ENCODE data around the gene TAX1BP3. TPM values are rescaled to one million over a fixed set of nuclear protein-coding genes. Genes with fewer than 3 reads are reported as not detected.

TAX1BP3 gene
- total and polyA plus RNA-seq, 9 of the 15 experiments (the other 6 are each of a cell fraction or from before 2014, with no cell fraction given), result 0.99 to 14.5 (median 6.2) TPM

DNA sequence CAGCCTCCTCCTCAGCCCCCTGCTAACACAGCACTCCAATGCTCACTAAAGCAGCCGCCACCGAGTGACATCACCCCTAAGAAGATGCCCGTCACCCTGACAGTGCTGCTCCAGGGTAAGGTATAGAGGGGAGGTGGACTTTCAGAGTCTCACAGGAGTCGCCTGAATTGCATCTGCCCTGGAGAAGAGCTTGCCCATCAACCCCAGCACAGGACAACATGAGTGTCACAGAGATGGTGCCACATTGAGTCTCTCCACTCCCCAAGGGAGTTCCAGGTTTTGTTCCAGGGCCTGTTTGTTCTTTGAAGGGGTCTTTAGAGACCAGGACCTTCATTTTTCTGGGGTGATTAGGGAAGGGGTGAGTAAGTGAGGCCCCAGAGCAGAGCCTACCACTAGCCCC is 29.8 kb upstream of the TAX1BP3 start (continued):
- TF ChIP-seq ZNF431 (CRISPR knock-in tag; IDR thresholded peaks at IDR 0.05) (no peak), HDAC3 (IDR thresholded peaks at IDR 0.05; ENCODE audit: borderline replicate concordance, partially characterized antibody) (no peak), RBM34 (IDR thresholded peaks at IDR 0.05; ENCODE audit: borderline replicate concordance, insufficient read depth, low read length) (no peak), MTF1 (CRISPR knock-in tag; IDR thresholded peaks at IDR 0.05; ENCODE audit: borderline replicate concordance) (no peak), RCOR1 (IDR thresholded peaks at IDR 0.05; ENCODE audit: borderline replicate concordance in 1 of 2, low read depth in 2 of 2, low read length in 2 of 2) (no peak), SMAD4 (CRISPR knock-in tag; conservative IDR thresholded peaks at IDR 0.05) (no peak), ZNF589 (CRISPR knock-in tag; IDR thresholded peaks at IDR 0.05; ENCODE audit: low read depth) (no peak), ZNF347 (CRISPR knock-in tag; IDR thresholded peaks at IDR 0.05; ENCODE audit: low read depth) (no peak), ZFP30 (CRISPR knock-in tag; IDR thresholded peaks at IDR 0.05; ENCODE audit: borderline replicate concordance) (no peak)
- TF ChIP-seq, protein P1, sequence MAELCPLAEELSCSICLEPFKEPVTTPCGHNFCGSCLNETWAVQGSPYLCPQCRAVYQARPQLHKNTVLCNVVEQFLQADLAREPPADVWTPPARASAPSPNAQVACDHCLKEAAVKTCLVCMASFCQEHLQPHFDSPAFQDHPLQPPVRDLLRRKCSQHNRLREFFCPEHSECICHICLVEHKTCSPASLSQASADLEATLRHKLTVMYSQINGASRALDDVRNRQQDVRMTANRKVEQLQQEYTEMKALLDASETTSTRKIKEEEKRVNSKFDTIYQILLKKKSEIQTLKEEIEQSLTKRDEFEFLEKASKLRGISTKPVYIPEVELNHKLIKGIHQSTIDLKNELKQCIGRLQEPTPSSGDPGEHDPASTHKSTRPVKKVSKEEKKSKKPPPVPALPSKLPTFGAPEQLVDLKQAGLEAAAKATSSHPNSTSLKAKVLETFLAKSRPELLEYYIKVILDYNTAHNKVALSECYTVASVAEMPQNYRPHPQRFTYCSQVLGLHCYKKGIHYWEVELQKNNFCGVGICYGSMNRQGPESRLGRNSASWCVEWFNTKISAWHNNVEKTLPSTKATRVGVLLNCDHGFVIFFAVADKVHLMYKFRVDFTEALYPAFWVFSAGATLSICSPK (IDR thresholded peaks at IDR 0.05; ENCODE audit: borderline replicate concordance), result no peak

DNA sequence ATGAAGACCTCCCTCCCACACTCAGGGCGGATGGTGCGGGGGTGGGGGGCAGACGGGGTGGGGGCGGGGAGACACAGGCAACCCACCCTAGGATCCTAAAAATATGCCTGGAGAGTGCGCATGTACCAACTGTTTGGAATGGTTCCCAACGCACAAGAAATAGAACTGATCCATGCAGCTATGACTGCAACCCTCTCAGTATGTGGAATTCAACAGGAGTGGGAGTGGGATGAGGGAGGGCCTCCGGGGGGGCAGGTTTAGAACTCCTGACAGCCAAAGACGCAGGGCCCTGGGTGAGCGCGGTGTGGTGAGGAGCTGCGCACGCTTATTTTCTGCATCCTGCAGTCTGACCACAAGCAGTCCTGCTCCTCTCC is 28.7 kb upstream of the TAX1BP3 start:
- ChIA-PET POLR2A (no interaction called here), CTCF (ENCODE audit: low intra/inter-chr PET ratio) (no interaction called here)
- WGBS (ENCODE audit: insufficient coverage, low coverage, missing lambda C conversion rate), result 61% methylated on average over 4 of the region's 12 CpGs
- no peak overlapping the region for H3K9ac ChIP-seq (ENCODE audit: insufficient read depth in 1 of 2, low read depth in 2 of 2, low read length in 2 of 2)
- no peaks in the 10 kb centered on the region for H4K20me1 ChIP-seq (replicated peaks; ENCODE audit: control insufficient read depth, insufficient read depth, low read length)
- no peak overlapping the region for H3K4me3 ChIP-seq
- intact Hi-C loops (cut with micrococcal nuclease) (loop anchor here (10.0 kb wide), 1 partner anchor 92 kb away; the partner anchor contains the start of gene TRPV1), in situ Hi-C loops (cut with MboI) (no loop called here)
- FAIRE-seq (no peak), ATAC-seq (no peak), DNase-seq (ENCODE audit: extremely low read depth in 1 of 4, low spot score in 3 of 4) (no peak)
- H3K9me3 ChIP-seq (replicated peaks; ENCODE audit: control insufficient read depth, insufficient read depth, low read depth, low read length), result no peaks in the 10 kb centered on the region; the same call in 1 of the 2 replicates
- H3K79me2 ChIP-seq (ENCODE audit: control insufficient read depth, insufficient read depth, low read length), result no peaks in the 10 kb centered on the region
- no peak overlapping the region for H2AFZ ChIP-seq (ENCODE audit: low read depth, low read length)
- H3K27ac ChIP-seq (ENCODE audit: extremely low read depth, low read depth, low read length), result no peak overlapping the region
- H3K4me2 ChIP-seq (ENCODE audit: insufficient read depth, low read length), result no peak overlapping the region
- no peaks in the 10 kb centered on the region for H3K9me1 ChIP-seq (ENCODE audit: control insufficient read depth, insufficient read depth, low read length)
- H3K27me3 ChIP-seq (ENCODE audit: control insufficient read depth in 2 of 2, insufficient read depth in 2 of 2, low read length in 2 of 2), result no peaks in the 10 kb centered on the region
- H3K36me3 ChIP-seq (ENCODE audit: control insufficient read depth, insufficient read depth, low read length), result no peaks in the 10 kb centered on the region
- no TSS peak for BruUV-seq (replicated peaks)
- peaks cover 0 to 17% of the 10 kb centered on the region in 2 experiments; a peak in 2 of 5 replicates for H3K4me1 ChIP-seq (replicated peaks in 1 of 2; ENCODE audit: control insufficient read depth in 2 of 2, insufficient read depth in 2 of 2, low read length in 2 of 2)
- TF ChIP-seq, protein P2, sequence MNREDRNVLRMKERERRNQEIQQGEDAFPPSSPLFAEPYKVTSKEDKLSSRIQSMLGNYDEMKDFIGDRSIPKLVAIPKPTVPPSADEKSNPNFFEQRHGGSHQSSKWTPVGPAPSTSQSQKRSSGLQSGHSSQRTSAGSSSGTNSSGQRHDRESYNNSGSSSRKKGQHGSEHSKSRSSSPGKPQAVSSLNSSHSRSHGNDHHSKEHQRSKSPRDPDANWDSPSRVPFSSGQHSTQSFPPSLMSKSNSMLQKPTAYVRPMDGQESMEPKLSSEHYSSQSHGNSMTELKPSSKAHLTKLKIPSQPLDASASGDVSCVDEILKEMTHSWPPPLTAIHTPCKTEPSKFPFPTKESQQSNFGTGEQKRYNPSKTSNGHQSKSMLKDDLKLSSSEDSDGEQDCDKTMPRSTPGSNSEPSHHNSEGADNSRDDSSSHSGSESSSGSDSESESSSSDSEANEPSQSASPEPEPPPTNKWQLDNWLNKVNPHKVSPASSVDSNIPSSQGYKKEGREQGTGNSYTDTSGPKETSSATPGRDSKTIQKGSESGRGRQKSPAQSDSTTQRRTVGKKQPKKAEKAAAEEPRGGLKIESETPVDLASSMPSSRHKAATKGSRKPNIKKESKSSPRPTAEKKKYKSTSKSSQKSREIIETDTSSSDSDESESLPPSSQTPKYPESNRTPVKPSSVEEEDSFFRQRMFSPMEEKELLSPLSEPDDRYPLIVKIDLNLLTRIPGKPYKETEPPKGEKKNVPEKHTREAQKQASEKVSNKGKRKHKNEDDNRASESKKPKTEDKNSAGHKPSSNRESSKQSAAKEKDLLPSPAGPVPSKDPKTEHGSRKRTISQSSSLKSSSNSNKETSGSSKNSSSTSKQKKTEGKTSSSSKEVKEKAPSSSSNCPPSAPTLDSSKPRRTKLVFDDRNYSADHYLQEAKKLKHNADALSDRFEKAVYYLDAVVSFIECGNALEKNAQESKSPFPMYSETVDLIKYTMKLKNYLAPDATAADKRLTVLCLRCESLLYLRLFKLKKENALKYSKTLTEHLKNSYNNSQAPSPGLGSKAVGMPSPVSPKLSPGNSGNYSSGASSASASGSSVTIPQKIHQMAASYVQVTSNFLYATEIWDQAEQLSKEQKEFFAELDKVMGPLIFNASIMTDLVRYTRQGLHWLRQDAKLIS (CRISPR knock-in tag; IDR thresholded peaks at IDR 0.05), result no peak
- TF ChIP-seq, protein P3, sequence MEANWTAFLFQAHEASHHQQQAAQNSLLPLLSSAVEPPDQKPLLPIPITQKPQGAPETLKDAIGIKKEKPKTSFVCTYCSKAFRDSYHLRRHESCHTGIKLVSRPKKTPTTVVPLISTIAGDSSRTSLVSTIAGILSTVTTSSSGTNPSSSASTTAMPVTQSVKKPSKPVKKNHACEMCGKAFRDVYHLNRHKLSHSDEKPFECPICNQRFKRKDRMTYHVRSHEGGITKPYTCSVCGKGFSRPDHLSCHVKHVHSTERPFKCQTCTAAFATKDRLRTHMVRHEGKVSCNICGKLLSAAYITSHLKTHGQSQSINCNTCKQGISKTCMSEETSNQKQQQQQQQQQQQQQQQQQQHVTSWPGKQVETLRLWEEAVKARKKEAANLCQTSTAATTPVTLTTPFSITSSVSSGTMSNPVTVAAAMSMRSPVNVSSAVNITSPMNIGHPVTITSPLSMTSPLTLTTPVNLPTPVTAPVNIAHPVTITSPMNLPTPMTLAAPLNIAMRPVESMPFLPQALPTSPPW (CRISPR knock-in tag; IDR thresholded peaks at IDR 0.05), result no peak
- TF ChIP-seq TRIM24 (IDR thresholded peaks at IDR 0.05), result no peak
- no peak for TF ChIP-seq CBFA2T3 (IDR thresholded peaks at IDR 0.05)
- no peak for TF ChIP-seq SIN3B (IDR thresholded peaks at IDR 0.05; ENCODE audit: low read depth)
- TF ChIP-seq SRSF3 (IDR thresholded peaks at IDR 0.05; ENCODE audit: insufficient read depth, low read length), result no peak

All from K562 (cell line).